Upper lobe of left lung (tissue), 6 donors: ENCODE results near the gene PSME4. TPM values are rescaled to one million over a fixed set of nuclear protein-coding genes. Genes with fewer than 3 reads are reported as not detected.
"Not testable (repeated sequence)": the region's sequence is repeated elsewhere in the genome, so short reads cannot be mapped to it uniquely, and the experiment has no call there.

Source experiments
- ATAC-seq, 2 donors: fragments of 200-7000 bp; cut with Tn5 transposase; one replicate each; pipeline ENCODE4 v1.9.1; 2022; ENCODE audit warnings: mild to moderate bottlenecking in 2 of 2, moderate library complexity in 2 of 2; ENCODE audit not compliant: low FRiP score in 2 of 2
- DNase-seq, 2 donors: peaks; one replicate each; pipeline ENCODE4 v3.0.0-alpha.2; 2019 to 2020
- H3K27ac ChIP-seq, 4 donors: fragments of 200-600 bp; sonication (generic); one replicate each; pipeline ENCODE4 v1.5.1; 2016 to 2019
- H3K27me3 ChIP-seq, 4 donors: fragments of 200-600 bp; sonication (generic); one replicate each; pipeline ENCODE4 v1.5.1; 2017 to 2019
- H3K36me3 ChIP-seq, 4 donors: fragments of 200-600 bp; sonication (generic); one replicate each; pipeline ENCODE4 v1.5.1; 2016 to 2019
- H3K4me1 ChIP-seq, 4 donors: fragments of 200-600 bp; sonication (generic); one replicate each; pipeline ENCODE4 v1.5.1; 2018 to 2019
- H3K4me3 ChIP-seq, 4 donors: fragments of 200-600 bp; sonication (generic); one replicate each; pipeline ENCODE4 v1.5.1; 2017 to 2019; ENCODE audit warnings: mild to moderate bottlenecking in 2 of 4, moderate library complexity in 1 of 4
- H3K9me3 ChIP-seq, 4 donors: fragments of 200-600 bp; sonication (generic); one replicate each; pipeline ENCODE4 v1.5.1; 2018 to 2019
- CTCF ChIP-seq, 6 experiments: fragments of 450-650 bp in 4 of 6; fragments of 200-600 bp in 2 of 6; sonication (generic) in 2 of 6; IDR thresholded peaks; one replicate each; pipeline ENCODE4 v1.5.1; 2016 to 2019; ENCODE audit warnings: antibody characterized with exemption in 6 of 6
- EP300 ChIP-seq, 4 donors: sonication (generic); formaldehyde crosslinking; IDR thresholded peaks; one replicate each; pipeline ENCODE4 v1.5.1; 2017; ENCODE audit warnings: antibody characterized with exemption in 4 of 4, control low read depth in 2 of 4
- POLR2A ChIP-seq, 4 donors: fragments of 450-650 bp; IDR thresholded peaks; one replicate each; pipeline ENCODE4 v1.5.1; 2016 to 2017; ENCODE audit warnings: antibody characterized with exemption in 4 of 4, mild to moderate bottlenecking in 2 of 4
- POLR2AphosphoS5 ChIP-seq, 2 donors: sonication (generic); formaldehyde crosslinking; IDR thresholded peaks; one replicate each; pipeline ENCODE4 v1.5.1; 2017; ENCODE audit warnings: antibody characterized with exemption in 2 of 2
- WGBS, 2 donors: methylation state at CpG; one replicate each; pipeline ENCODE4 v1.1.5; 2017 to 2018; 5-methylcytosine and 5-hydroxymethylcytosine counted together
- total RNA-seq, 6 donors: library from RNA; depleted of rRNA in 4 of 6; stranded (reverse); fragments of >200 nt in 4 of 6; gene quantifications; one replicate each; pipeline versions ENCODE4 v1.1.0 to v1.2.1, GENCODE V29; 2016 to 2021
- donor health status: DM: no; HTN: no; CAD: no; lungs with moderate emphysema.
- donor health status: DM: no; HTN: yes; CAD: no; lungs with severe emphysema.

The PSME4 gene
- total RNA-seq, 6 donors from 2014 or later, result 39.3 to 80.7 (median 65.1) TPM

GRCh38 chr2:53939656-53940055 is 31.1 kb downstream of the PSME4 start:
- Histone ChIP-seq H3K27ac (no peak overlapping the region), H3K9me3 (no peaks in the 10 kb centered on the region), H3K4me3 (no peak overlapping the region), H3K36me3 (peaks cover 5 to 44% (median 13%) of the 10 kb centered on the region in 4 donors), H3K4me1 (peaks cover 0 to 2% (median 0%) of the 10 kb centered on the region in 4 donors), H3K27me3 (no peaks in the 10 kb centered on the region)
- TF ChIP-seq POLR2AphosphoS5 (IDR thresholded peaks at IDR 0.05) (no peak), CTCF (IDR thresholded peaks at IDR 0.05) (no peak), EP300 (IDR thresholded peaks at IDR 0.05) (no peak), POLR2A (IDR thresholded peaks at IDR 0.05) (no peak)
- 58 to 64% methylated on average over 4 of the region's 4 CpGs for WGBS, 2 donors
- no peak for ATAC-seq
- DNase-seq, result no peak

GRCh38 chr2:53938904-53939303 is 31.9 kb downstream of the PSME4 start:
- Histone ChIP-seq H3K9me3 (no peaks in the 10 kb centered on the region), H3K36me3 (peaks cover 5 to 45% (median 13%) of the 10 kb centered on the region in 4 donors), H3K27ac (no peak overlapping the region), H3K4me3 (no peak overlapping the region), H3K27me3 (no peaks in the 10 kb centered on the region), H3K4me1 (peaks cover 0 to 2% (median 0%) of the 10 kb centered on the region in 4 donors)
- TF ChIP-seq POLR2AphosphoS5 (IDR thresholded peaks at IDR 0.05) (no peak), EP300 (IDR thresholded peaks at IDR 0.05) (no peak), CTCF (IDR thresholded peaks at IDR 0.05) (no peak), POLR2A (IDR thresholded peaks at IDR 0.05) (no peak)
- ATAC-seq (no peak), DNase-seq (no peak)
- WGBS, 2 donors, result 94 to 97% methylated on average over 3 of the region's 3 CpGs

GRCh38 chr2:53933329-53933728 is 37.5 kb downstream of the PSME4 start:
- Histone ChIP-seq H3K9me3 (no peaks in the 10 kb centered on the region), H3K27ac (no peak overlapping the region), H3K4me3 (no peak overlapping the region), H3K4me1 (no peaks in the 10 kb centered on the region), H3K36me3 (peaks cover 13 to 89% (median 49%) of the 10 kb centered on the region in 4 donors), H3K27me3 (no peaks in the 10 kb centered on the region)
- ATAC-seq (no peak), DNase-seq (no peak)
- WGBS, 2 donors, result 91 to 95% methylated on average over 8 of the region's 8 CpGs
- TF ChIP-seq EP300 (IDR thresholded peaks at IDR 0.05), result no peak
- no peak for TF ChIP-seq CTCF (IDR thresholded peaks at IDR 0.05)

GRCh38 chr2:53926321-53926720 is 44.5 kb downstream of the PSME4 start:
- WGBS, 2 donors, result 92 to 96% methylated on average over 7 to 8 of the region's 8 CpGs
- H3K9me3 ChIP-seq, ATAC-seq, H3K27me3 ChIP-seq, H3K4me1 ChIP-seq, H3K27ac ChIP-seq, H3K4me3 ChIP-seq, DNase-seq: not testable (repeated sequence)
- peaks cover 31 to 97% (median 68%) of the 10 kb centered on the region in 4 donors for H3K36me3 ChIP-seq

- DNase-seq, result no peak
- TF ChIP-seq EP300 (IDR thresholded peaks at IDR 0.05) (no peak), POLR2AphosphoS5 (IDR thresholded peaks at IDR 0.05) (no peak), CTCF (IDR thresholded peaks at IDR 0.05) (no peak), POLR2A (IDR thresholded peaks at IDR 0.05) (no peak)
- WGBS, 2 donors, result 67 to 78% methylated on average over 3 of the region's 3 CpGs
- no peaks in the 10 kb centered on the region for H3K4me1 ChIP-seq
- no peaks in the 10 kb centered on the region for H3K9me3 ChIP-seq
- H3K27me3 ChIP-seq, result no peaks in the 10 kb centered on the region
- H3K36me3 ChIP-seq, result peaks cover 7 to 56% (median 20%) of the 10 kb centered on the region in 4 donors
- no peak for ATAC-seq
- no peak overlapping the region for H3K27ac ChIP-seq
- H3K4me3 ChIP-seq, result no peak overlapping the region
Observed at GRCh38 chr2:53913721-53914120, 57.1 kb downstream of the PSME4 start.
